HTERT RPE-1 (cell line): ENCODE data around the gene UBE2D2.
"Not testable (repeated sequence)": the region's sequence is repeated elsewhere in the genome, so short reads cannot be mapped to it uniquely, and the experiment has no call there.

Experiments used
- in situ Hi-C: fragments of 300-500 bp; cut with MboI; formaldehyde crosslinking; loops from 4 replicates; pipeline ENCODE4 v1.14.3; 2020; ENCODE audit warnings: low sequenced_read_pairs

UBE2D2 gene

DNA sequence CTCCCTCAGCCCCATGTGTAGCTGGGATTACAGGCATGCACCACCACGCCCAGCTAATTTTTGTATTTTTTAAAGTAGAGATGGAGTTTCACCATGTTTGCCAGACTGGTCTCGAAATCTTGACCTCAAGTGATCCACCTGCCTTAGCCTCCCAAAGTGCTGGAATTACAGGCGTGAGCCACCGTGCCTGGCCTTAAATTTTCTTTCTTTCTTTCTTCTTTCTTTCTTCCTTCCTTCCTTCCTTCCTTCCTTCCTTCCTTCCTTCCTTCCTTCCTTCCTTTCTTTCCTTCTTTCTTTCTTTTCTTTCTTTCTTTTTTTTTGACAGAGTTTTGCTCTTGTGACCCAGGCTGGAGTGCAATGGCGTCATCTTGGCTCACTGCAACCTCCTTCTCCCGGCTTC, 14.5 kb upstream of the UBE2D2 start:
- in situ Hi-C loops = not testable (repeated sequence)

DNA sequence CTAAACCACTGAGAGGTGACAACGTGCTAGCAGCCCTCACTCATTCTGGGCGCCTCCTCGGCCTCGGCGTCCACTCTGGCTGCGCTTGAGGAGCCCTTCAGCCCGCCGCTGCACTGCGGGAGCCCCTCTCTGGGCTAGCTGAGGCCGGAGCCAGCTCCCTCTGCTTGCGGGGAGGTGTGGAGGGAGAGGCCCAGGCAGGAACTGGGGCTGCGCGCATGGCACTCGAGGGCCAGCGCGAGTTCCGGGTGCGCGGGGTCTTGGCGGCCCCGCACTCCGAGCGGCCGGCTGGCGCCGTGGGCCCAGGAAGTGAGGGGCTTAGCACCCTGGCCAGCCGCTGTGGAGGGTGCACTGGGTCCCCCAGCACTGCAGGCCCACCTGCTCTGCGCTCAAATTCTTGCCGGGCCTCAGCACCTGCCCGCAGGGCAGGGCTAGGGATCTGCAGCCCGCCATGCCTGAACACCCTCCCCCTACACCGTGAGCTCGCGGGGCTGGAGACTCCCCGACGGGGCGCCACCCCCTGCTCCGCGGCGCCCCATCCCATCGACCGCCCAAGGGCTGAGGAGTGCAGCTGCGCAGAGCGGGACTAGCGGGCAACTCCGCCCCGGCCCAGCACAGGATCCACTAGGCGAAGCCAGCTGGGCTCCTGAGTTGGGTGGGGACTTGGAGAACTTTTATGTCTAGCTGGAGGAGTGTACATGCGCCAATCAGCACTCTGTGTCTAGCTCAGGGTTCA, 11.8 kb upstream of the UBE2D2 start:
- in situ Hi-C loops = no loop called here

DNA sequence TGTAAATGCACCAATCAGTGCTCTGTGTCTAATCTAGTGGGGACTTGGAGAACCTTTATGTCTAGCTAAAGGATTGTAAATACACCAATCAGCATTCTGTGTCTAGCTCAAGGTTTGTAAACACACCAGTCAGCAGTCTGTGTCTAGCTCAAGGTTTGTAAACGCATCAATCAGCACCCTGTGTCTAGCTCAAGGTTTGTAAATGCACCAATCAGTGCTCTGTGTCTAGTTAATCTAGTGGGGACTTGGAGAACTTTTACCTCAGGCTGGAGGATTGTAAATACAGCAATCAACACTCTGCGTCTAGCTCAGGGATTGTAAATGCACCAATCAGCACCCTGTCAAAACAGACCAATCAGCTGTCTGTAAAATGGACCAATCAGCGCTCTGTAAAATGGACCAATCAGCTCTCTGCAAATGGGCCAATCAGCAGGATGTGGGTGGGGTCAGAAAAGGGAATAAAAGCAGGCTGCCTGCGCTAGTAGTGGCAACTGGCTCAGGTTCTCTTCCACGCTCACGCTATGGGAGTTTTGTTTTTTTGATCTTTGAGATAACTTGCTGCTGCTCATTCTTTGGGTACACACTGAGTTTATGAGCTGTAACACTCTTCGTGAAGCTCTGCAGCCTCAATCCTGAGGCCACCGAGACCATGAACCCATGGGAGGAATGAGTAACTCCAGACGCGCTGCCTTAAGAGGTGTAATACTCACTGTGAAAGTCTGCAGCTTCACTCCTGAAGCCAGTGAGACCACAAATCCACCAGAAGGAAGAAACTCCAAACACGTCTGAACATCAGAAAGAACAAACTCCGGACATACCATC, 10.9 kb upstream of the UBE2D2 start:
- in situ Hi-C loops = not testable (repeated sequence)

DNA sequence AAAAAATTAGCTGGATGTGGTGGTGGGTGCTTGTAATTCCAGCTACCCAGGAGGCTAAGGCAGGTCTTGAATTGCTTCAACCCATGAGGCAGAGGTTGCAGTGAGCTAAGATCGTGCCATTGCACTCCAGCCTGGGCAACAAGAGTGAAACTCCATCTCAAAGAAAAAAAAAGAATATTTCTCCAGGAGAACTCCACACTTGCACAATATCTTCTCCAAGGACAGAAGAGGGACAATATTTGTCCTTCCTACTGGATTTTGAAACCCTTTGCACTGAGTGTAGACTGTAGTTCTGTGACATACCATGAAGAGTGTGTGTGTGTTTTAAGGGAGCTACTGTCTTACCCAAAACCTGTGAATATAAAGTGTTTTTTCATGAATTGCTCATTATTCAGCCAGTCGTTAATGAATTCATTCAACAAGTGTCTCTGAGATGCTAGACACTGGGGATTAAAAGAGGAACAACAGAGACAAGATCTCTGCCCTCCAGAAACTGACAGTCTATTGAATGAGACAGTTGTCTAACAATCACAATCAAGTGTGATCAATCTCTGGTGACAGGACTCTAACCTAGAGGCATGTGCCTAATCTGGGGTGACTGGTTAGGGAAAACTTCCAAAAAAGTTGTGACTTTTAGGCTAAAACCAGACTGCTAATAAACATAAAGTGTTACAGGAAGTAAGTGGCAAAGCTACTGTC, 9.8 kb upstream of the UBE2D2 start:
- in situ Hi-C loops = no loop called here

DNA sequence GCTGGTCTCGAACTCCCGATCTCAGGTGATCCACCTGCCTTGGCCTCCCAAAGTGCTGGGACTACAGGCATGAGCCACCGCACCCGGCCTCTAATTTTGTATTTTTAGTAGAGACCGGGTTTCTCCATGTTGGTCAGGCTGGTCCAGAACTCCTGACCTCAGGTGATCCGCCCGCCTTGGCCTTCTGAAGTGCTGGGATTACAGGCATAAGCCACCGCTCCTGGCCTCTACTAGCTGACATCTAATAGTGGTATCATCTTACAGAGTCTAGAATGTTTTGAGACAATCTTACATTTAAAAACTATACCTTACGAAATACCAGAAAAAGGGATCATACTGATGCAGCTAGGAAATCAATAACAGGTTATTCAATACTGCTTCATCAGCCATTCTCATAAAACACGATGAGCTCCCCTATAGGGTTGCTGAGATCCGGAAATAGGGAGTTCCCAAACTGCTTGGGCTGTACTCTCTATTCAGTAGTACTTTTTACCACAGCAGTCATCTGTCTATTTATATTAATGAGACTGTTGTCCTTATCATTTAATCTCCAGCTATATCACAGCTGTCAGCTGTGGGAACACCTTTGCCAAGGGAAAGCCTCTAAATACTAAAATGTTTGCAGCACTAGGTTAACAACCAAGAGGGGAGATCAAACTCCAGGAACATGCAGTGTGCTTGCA, 8.1 kb upstream of the UBE2D2 start:
- in situ Hi-C loops = no loop called here

DNA sequence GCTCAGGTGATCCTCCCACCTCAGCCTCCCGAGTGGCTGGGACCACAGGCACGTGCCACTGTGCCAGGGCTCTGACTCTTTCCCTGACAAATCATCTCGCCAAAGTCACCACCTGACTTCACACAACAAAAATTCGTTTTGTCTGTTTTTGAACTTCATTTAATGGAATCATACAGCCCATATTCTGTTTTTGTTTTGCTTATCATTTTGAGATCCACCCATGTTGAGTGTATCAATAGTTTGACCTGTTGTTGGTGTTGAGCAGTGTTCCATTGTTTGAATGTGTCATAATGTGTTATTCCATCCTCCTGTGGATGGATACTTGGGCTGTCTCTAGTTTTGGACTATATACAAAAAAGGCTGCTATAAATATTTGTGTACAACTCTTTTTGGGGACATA, 6.9 kb upstream of the UBE2D2 start:
- in situ Hi-C loops = no loop called here

DNA sequence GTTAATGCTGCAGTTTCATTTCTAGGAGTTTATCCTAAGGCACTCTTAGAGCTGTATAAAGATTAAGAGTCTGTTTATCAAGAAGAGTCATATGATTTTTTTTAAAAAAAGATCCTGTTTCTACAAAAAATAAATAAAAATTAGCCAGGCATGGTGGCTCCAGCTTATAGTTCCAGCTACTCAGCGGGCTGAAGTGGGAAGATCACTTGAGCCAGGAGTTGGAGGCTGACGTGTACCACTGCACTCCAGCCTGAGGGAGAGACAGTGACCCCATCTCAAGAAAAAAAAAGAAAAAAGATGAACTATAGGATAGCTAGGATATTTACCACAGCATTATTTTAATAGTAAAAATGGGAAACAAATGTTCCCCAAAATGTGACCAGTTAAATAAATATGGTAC, 3.3 kb upstream of the UBE2D2 start:
- in situ Hi-C loops = no loop called here

DNA sequence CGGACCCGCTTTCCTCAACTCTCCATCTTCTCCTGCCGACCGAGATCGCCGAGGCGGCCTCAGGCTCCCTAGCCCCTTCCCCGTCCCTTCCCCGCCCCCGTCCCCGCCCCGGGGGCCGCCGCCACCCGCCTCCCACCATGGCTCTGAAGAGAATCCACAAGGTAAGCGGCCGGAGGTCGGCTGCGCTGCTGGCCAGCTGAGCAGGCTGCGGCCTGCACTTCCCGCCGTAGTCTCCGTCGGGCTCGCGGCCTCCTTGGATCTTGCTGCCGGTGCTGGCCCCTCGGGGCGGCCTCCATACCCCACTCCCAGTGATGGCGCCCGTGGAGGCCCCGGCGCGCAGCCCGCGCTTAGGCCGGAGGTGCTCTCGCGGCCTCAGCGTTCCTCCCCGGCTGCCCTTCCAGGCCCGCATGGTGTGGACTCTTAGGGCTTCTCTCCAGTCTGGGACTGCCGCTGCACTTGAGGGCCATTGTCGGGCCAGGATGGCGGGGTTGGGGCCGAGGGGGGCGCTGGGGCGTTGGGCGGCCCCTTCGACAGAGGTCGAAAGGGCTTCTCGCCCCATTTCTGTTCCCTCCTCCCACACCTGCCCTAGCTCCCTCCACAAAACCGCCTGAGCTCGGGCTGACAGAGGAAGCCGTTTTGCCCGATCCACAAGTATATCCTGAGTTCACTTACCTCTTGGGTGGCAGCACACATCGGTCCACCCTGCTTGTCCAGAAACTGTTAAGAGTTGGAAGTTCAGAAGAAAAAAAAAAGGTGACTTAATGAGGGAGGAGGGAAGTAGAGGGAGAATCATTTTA, 714 bp downstream of the UBE2D2 start:
- in situ Hi-C loops = no loop called here

DNA sequence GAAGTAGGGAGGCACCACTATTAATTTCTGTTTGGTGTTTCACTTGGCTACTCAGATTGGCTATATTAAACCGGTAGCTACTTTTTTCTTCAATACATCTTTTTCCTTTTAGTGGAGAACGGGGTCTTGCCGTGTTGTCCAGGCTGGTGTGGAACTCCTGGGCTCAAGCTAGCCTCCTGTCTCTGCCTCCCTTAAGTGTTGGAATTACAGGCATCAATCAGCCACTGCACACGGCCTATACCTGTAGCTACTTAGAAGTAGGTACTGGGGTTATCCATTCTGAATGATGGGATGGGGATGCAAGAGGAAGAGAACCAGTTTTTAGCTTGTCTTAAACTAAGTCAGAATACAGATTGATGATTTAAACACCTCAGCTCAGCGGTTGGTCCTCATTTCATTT, 1.7 kb downstream of the UBE2D2 start:
- in situ Hi-C loops = no loop called here

DNA sequence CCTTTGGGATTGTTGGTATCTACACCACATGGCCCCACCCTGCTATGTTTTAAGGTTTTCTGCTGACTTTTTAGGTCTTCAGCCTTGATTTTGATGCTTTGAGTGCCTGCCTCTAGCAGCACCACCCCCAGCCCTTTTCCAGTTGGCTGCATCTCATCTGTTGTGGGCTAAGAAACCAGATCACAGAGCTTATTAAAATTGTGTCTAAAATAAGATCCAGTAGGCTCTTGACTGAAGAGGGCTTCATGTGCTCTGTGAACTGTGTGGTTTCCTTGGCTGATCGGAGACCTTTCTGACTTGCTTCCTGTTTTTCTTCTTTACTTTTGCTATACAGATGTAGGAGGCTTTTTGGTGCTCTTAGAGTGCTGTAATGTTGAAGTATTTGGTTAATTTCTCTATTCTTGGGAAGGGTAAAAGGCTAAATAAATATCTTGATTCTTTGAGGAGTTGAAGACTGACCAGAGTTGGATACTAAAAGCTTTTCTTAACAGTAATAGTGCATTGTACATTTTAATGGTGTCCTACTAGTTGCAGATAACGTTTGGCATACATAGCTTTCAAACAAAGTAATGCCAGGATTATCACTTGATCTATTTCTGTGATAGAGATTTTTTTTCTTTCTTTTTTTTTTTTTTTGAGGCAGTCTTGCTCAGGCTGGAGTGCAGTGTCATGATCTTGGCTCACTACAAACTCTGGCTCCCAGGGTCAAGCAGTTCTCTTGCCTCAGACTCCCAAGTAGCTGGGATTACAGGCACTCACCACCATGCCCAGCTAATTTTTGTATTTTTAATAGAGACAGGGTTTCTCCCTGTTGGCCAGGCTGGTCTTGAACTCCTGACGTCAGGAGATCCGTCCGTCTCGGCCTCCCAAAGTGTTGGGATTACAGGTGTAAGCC, 4.5 kb downstream of the UBE2D2 start:
- in situ Hi-C loops = no loop called here

DNA sequence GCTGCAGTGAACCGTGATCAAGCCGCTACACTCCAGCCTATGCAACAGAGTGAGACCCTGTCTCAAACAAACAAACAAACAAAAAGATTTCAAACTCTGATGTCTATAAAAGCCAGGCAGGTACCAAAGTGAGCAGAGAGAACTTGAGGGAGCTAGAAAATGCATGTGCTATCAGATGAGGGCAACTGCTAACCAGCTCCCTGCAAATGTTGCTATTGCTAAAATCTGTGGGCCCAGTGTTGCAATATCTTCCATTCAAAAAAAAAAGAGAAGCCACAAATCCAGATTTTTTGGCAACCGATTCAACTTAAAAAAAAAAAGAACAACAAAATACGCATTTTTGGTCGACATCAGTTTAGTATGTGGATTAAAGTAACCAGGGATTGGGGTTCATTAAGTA, 5.5 kb downstream of the UBE2D2 start:
- in situ Hi-C loops = no loop called here

DNA sequence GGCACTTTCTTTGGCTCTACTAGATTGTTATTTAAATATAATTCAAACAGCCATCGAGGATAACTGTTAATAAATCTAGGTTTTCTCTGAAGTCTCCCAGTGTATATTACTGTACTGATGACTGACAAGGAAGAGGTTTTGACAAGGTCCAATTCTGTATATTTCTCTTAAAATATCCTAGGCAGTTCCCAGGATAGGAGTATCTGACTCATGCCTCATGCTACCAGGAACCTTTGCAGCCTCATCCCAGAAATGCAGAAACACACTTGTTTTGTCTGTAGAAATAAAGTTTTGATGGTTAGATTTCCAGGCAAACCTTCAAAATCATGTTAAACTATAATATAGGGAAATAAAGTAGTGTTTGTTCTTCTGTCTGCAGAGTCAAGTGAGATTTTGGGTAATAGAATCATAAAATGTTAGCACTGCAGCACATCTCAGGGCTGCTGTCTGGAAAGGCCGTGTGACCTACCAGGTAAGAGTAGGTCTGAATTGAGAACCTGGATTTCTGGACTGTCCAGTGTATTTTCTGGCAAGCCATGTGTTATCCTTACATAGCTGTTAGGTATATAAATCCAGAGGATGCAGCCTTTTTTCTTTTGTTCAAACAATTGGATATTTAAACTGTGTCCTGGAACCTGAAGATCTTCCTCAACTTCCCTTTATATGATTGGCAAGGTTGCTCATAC, 8.3 kb downstream of the UBE2D2 start:
- in situ Hi-C loops = no loop called here

DNA sequence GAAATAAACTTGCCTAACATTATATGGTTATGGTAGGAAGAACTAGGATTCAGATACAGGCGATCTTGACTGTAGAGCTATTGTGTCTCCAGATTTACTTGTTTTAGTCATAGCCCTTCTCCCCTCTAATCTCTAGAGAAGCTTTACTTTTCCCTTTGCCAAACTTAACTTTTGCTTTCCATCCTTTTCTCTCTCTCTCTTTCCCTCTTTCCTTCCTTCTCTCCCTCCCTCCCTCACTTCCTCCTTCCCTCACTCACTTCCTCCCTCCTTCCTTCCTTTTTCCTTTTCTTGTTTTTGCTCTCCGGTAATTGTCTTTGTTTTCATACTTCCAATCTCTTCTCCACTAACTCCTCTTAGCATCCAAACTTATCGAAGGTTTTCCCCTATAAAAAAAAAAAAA, 10.4 kb downstream of the UBE2D2 start:
- in situ Hi-C loops = no loop called here

DNA sequence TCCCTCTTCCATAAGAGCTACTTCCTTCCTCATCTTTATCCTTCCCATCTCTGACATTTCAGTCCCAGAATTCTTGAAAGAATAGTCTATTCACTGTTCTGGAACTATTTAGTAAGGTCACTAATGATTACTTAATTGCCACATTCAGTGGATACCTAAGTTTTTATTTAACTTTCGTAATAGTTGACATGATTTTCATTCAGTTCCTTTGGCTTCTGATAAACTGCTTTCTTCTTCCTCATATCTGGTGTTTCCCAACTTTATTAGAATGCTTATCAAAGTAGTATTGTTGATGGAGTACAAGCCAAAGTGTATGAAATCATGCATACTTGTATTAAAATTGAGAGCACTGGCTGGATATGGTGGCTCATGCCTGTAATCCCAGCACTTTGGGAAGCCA, 10.8 kb downstream of the UBE2D2 start:
- in situ Hi-C loops = no loop called here

DNA sequence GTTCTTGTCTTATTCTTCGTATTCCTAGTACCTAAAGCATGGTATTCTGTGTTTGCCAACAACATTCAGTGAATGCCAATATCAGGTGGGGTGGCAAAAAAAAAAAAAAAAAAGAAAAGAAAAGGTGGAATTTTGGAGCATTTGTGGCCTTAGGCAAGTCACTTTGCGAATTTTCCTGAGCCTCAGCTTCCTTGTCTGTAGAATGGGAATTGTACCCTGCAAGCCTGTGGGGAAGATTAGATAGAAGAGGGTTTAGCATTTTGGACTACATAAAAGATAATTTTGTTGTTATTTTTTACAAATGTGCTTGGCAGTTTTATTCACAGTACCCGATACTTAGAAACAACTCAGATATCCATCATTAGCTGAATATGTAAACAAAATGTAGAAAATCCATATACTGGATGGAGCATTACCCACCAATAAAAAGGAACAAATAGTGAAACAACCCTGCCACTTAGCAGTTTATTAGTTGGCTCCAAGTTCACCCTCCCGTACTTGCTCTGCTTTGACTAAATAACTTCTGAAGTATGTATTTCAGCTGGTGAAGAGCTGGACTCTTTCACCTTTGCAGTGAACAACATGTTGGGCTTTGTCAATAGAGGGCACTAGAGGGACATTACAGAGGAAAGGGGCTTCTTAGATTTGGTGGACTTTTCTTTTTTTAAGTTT, 13.6 kb downstream of the UBE2D2 start:
- in situ Hi-C loops = no loop called here

DNA sequence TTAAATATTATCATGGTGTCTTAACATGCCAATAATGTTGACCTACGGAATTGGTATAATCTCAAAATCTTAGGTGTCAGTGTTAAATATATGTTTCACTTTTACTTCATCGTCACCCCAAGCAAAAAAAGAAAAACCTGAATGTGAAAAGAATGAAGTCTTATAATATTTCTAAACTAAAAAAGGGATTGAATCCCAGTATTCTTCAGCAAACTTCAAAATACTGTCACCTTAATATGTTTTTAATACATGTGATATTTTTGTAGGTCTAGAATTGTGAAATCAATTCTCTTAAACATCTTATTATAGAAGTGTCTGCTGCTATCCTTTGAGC, 14.1 kb downstream of the UBE2D2 start:
- in situ Hi-C loops = no loop called here

DNA sequence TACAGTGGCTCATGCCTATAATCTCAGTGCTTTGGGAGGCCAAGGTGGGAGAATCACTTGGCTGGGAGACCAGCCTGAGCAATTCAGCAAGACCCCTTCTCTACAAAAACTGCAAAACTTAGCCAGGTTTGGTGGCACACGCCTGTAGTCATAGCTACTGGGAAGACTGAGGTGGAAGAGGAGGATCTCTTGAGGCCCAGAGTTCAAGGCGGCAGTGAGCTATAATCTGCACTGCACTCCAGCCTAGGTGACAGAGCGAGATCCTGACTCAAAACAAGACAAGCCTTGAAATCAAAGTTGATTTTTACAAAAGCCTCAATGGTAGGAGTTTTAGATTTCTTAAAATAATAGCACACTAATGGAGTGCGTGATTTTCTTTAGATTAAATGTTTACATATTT, 14.6 kb downstream of the UBE2D2 start:
- in situ Hi-C loops = no loop called here

DNA sequence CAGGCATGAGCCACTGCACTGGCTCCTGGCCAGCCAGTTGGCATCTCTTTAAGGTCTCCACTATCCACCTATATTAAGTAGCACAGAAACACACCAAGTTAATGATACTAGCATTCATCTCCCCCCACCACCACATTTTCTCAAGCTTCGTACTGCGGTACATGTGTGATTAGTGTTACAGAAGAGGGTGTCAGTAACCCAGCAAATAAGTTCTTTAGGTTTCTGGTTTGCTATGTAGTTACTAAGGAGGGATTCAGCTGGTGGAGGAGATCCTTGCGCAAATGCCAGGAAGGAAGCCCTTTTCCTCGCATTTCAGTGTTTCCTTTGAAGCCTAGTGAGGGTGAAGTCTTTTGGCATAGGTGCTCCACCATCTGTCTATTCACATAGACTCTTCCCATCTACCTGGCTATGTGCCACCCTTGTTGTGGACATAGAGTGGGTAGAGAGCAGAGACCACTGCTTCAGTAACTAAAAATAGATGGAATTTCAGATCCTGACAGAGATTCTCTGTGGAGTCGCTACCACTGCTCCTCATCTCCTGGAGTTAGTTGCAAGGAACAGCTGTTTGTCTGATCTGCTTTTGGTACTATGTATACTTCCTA, 16.7 kb downstream of the UBE2D2 start:
- in situ Hi-C loops = no loop called here
